Measurements from ENCODE around the gene SAMD3.
"Not testable (repeated sequence)": the region's sequence is repeated elsewhere in the genome, so short reads cannot be mapped to it uniquely, and the experiment has no call there.

Gene SAMD3

DNA sequence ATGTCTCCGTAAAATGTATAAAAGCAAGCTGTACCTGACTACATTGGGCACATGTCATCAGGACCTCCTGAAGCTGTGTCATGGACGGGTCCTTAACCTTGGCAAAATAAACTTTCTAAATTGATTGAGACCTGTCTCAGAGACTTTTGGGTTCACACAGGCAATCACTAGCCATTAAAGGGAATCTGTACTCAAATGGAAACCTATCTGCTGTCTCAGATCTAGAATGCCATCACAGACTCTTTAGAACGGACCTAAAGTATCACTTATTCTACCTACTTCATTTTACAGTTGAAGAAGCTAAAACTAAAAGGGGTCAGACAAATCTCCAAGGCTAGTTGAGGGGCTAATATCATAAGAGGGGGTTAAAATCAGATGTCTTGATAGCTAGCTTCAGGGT lies 11.1 kb downstream of the SAMD3 start:
- DNase-seq (ENCODE audit: low read depth, low spot score), result no peak

DNA sequence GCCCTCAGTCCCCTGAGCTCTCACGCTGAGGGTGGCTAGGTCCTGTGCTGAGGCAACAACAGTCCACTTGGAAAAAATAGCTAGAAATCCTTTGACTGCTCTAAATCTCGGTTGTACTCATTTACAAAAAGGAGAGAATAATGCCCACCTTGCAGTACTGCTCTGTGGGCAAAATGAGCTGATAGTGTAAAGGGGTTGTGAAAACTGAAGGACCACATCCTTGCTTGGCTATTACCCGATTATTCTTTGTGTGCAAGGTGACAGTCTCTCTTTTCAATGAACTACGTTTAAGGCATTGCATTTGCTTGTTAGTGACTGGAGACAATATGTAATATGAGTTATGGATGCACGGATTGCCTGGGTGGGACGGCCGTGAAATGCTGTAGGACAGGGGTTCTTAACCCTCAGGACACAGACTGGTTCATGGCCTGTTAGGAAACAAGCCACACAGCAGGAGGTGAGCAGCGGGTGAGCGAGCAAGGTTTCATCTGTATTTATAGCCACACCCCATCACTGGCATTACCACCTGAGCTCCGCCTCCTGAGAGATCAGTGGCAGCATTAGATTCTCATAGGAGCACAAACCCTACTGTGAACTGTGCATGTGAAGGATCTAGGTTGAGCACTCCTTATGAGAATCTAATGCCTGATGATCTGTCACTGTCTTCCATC lies 14.6 kb downstream of the SAMD3 start:
- DNase-seq (ENCODE audit: low read depth, low spot score), result no peak

DNA sequence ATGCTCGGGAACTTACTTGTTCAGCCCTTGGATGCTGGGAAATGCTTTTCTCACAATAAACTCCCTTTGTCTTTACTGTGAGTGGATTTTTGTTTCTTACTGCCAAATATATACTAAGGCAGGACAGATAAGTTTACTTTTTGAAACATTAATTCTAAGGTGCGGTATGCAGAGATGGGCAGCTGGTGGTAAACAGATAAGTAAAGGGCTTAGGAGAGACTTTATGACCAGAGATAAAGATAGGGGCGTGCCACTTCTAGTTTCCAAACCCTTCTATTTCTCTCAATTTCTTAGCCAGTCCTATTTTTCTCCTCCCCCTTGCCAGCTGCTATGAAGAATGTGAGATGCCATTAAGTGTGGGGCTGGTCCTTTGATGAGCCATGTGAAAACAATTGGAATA lies 16.3 kb downstream of the SAMD3 start:
- no peak for DNase-seq (ENCODE audit: low read depth, low spot score)

DNA sequence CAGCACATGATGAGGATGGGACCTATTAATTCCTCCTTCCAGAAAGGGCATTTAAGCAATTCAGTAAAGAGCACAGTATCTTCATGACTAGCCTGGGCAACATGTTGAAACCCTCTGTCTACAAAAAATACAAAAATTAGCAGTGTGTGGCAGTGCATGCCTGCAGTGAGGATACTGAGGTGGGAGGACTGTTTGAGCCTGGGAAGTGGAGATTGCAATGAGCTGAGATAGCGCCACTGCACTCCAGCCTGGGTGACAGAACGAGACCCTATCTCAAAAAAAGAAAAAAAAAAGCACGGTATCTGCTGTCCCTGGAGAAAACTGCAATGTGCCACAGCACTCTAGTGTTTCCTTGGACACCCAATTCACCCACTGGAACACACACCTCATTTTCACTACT lies 18.4 kb downstream of the SAMD3 start:
- DNase-seq (ENCODE audit: low read depth, low spot score), result no peak

DNA sequence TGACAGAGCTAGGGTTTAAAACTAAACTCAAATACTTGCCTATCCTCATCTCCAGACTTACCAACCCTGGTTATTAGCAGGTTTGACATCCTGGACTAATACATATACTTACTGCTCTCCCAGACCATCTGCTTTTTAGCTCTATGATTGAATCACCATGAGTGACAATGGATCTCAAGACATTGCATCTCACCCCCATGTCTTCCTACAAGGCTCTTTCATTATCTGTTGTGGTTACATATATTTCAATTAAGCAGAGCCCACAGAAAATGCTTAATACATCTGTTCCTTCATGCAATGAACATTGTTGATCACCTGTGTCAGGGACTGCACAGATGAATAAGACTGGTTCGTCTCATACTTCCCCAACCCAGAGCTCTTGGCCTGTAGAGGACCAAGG lies 19.4 kb downstream of the SAMD3 start:
- DNase-seq (ENCODE audit: low read depth, low spot score), result no peak

DNA sequence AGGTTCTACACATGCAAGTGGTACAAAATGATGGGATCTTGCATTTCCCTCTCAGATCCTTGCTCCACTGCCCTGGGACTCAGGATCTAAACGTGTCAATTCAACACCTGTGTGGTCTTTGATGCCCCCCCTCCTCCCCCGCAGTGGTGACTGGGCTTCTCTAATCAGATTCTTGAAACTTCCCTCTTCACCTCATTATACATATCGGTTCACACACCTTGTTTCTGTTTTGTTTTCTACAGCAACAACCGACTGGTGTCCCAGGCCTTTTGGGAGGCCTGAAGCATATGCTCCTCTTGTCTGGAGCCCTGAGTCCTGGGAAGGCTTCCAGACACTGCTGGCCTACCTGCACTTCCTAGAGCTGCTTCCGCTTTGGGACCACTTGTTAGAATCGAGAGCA lies 20.0 kb downstream of the SAMD3 start:
- no peak for DNase-seq (ENCODE audit: low read depth, low spot score)

DNA sequence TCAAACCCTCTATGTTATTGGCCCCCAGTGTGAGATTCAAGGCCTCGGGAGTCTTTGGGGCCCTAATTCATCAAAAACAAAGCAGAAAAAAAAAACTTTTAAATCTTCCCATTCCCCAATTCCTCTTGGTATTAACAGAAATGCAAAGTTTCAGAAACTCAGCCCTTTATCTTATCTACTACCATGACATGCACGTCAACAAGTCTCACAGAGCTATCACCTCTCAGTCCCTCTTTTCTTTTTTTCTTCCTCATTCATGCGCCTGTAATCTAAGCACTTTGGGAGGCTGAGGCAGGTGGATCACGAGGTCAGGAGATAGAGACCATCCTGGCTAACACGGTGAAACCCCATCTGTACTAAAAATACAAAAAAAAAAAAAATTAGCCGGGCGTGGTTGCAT lies 22.7 kb downstream of the SAMD3 start:
- no peak for DNase-seq (ENCODE audit: low read depth, low spot score)

DNA sequence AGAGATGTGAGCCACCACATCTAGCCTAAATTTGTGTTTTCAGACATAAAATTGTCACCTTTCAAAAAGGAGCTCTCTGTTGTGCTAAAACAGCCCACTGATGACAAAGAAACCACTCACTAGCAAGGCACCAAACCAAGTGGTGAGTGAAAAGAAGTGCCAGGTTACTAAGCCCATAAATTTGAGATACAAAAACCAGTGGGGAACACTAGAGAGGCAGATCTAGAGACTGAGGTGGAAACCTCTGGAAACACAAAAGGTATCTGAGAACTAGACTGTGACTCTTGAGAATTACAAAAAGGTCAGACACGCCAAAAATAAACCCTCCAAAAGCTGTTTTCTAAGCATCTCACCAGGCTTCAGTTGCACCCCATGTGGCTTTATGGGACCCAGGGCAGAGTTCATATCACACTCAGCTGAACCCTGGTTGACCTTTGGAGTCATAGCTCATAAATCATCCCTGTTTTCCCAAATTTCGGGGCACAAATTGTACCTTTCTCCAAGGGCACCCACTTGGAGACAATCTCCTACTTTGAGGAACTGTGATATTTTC lies 24.2 kb downstream of the SAMD3 start:
- DNase-seq (ENCODE audit: low read depth, low spot score), result no peak

DNA sequence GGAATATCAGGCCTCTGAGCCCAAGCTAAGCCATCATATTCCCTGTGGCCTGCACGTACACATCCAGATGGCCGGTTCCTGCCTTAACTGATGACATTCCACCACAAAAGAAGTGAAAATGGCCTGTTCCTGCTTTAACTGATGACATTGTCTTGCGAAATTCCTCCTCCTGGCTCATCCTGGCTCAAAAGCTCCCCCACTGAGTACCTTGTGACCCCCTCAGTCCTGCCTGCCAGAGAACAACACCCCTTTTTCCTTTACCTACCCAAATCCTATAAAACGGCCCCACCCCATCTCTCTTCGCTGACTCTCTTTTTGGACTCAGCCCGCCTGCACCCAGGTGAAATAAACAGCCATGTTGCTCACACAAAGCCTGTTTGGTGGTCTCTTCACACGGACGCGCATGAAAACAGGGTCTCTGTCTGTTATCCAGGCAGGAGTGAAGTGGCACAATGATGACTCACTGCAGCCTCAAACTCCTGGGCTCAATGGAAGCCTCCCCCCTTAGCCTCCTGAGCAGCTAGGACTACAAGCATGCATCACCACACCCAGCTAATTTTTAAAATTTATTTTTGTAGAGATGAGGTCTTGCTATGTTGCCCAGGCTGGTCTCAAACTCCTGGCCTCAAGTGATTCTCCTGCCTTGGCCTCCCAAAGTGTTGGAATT lies 24.8 kb downstream of the SAMD3 start:
- DNase-seq (ENCODE audit: low read depth, low spot score), result not testable (repeated sequence)

DNA sequence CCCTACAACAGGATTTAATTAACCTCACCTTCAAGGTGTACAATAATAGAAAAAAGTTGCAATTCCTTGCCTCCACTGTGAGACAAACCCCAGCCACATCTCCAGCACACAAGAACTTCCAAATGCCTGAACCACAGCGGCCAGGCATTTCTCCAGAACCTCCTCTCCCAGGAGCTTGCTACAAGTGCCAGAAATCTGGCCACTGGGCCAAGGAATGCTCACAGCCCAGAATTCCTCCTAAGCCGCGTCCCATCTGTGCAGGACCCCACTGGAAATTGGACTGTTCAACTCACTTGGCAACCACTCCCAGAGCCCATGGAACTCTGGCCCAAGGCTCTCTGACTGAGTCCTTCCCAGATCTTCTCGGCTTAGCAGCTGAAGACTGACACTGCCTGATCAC lies 28.3 kb downstream of the SAMD3 start:
- peak; percentile 48 for DNase-seq (ENCODE audit: low read depth, low spot score)

DNA sequence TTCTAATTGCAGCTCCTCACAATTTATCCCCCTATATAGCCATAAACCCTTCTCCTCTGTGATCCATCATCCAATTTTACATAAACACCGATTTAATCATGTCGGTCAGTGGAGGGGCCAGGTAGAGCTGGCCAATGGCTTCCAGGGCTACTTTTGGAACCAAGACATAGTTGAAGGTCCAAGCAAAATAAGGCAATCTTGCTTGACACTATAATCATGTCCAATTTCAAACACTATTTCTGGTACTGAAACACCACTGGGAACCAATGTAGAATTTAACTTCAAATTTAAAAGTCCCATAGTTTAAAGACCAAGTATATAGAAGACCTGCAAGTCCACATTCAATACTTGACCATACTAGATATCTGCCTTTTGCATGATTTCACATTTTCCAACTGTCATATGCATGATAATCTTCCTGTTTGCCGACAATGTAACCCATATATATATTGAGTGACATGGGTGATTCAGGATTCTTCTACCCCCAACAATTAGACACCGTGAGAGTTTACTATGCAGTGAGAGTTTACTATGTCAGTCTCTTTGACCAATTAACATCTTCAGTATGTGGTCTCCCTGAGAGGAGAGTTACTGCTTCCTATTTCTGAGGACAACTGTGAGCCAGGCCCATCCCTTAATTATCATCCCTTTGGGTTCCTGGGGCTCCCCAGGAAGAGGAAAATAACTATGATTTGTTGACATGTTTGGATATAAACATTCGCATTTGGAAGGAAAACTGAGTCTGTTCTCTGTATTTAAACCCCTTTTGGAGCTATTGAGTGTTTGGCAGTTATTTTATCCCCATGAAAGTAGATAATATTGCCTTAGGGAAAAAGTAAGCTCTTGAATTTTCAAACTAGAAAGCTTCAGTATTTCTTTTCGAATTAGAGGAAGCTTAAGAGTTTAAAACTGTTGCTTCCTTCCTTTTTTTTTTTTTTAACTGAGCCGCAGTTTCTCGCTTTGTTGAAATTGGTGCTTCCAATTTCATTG lies 31.8 kb downstream of the SAMD3 start:
- no peak for DNase-seq (ENCODE audit: low read depth, low spot score)

DNA sequence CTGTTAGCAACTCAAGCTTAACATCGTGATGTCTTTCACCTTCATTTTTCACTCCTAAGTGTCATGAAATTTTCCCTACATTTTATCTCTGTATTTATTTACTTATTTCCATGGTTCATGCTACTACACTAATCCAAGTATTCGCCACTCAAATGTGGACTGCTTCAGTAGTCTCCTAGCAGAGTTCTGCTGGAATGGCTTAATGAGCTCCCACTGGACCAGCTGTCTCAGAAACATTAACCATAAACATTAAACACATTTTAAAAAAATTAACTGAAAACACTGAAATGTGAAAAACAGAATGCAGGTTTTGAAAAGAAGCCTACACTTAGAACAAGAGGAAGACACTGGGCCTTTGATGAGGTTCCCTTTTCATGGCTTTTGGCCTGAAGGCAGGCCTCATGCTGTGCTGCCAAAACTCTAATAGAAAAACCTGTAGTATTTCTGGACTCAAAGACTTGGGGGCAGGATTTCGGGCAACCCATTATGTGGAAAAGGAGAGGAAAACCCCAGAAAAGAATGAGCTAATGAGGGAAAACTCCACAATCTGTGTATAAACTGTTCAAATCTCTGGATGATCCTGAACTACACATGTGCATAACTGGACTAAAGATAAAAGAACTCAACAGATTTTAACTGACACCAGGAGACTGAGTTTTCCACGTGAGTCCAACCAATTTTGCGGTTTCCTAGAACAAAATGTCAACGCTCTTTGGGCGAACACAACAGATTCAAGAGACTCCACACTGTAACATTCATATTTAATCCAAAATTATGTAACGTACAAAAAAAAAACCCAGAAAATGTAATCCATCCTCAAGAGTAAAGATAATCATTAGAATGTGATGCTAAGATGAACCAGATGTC lies 33.0 kb downstream of the SAMD3 start:
- no peak for DNase-seq (ENCODE audit: low read depth, low spot score)

DNA sequence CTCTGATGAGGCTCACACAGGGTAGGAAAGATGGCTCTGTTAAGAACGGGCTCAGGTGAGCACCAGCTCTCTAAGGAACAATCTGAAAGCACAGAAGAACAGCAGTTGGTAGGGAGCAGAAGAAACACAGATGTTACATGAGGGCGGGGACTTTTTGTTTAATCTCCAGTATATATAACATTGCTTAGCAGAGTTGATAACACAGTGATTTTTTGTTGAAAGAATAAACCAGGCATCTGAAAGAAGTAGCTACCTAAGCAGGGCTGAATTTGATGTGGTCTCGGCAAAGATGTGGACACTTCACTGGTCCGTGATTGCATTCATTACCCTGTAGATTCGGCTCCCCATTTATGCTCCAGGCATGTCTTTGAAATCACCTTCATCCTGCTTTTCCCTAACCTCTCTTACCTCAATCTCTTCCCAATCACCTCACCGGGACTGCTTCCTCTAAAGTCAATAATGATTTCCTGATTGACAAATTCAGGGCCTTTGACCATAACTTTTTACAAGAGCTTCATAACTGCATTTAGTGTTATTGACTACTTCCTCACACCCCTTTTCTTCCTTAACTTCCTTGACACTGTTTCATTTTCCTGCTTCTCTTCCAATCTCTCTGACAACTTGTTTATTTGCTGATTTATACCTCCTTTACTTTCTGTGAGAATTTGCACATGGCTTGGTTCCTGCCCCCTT lies 34.4 kb downstream of the SAMD3 start:
- no peak for DNase-seq (ENCODE audit: low read depth, low spot score)

DNA sequence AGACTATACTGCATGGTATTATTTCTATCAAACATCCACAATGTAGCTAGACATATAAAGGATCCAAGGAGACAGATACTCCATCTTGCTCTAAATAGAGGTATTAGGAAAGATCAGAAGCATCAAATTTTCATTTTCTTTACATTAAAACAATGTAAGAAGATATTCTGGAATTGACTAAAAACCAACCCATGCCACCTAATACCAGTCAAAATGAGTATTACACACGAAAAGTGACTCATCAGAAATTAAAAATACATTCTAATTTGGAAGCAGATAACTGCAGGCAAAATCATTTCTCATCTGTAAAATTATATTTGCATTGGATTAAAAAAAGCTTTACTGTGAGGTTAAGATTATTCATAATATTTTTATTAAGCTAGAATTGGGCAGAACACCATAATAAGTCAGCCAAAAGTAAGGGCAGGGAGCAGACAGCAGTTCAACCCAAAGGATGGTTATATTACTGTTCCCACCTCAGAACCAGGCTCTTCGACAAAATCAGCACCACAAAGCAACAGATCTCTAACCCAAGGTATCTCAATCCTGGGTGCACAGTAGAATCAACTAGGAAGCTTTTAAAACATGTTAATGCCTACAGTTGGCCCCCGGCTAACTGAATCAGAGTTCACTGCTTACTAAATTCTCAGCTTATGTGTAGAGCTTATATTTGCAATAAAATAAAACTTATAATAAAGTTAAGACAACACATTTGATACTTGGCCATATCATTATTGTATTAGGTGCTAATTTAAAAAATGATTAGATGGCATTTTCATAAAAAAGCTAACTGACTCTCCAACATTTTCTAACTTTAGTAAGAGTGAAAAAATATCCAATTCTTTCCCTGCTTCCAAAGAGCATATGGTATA lies 35.2 kb downstream of the SAMD3 start:
- no peak for DNase-seq (ENCODE audit: low read depth, low spot score)

DNA sequence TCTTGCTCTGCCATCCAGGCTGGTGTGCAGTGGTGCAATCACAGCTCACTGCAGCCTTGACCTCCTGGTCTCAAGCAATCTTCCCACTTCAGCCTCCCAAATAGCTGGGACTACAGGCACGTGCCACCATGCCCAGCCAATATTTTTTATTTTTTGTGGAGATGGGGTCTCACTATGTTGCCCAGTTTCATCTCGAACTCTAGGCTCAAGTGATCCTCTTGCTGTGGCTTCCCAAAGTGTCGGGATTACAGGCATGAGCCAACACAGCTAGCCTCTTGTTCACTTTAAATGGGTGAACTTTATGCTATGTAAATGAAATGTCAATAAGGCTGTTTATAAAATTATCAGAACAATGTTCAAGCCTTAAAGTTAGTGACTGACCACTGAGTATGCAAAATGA lies 37.1 kb downstream of the SAMD3 start:
- no peak for DNase-seq (ENCODE audit: low read depth, low spot score)

DNA sequence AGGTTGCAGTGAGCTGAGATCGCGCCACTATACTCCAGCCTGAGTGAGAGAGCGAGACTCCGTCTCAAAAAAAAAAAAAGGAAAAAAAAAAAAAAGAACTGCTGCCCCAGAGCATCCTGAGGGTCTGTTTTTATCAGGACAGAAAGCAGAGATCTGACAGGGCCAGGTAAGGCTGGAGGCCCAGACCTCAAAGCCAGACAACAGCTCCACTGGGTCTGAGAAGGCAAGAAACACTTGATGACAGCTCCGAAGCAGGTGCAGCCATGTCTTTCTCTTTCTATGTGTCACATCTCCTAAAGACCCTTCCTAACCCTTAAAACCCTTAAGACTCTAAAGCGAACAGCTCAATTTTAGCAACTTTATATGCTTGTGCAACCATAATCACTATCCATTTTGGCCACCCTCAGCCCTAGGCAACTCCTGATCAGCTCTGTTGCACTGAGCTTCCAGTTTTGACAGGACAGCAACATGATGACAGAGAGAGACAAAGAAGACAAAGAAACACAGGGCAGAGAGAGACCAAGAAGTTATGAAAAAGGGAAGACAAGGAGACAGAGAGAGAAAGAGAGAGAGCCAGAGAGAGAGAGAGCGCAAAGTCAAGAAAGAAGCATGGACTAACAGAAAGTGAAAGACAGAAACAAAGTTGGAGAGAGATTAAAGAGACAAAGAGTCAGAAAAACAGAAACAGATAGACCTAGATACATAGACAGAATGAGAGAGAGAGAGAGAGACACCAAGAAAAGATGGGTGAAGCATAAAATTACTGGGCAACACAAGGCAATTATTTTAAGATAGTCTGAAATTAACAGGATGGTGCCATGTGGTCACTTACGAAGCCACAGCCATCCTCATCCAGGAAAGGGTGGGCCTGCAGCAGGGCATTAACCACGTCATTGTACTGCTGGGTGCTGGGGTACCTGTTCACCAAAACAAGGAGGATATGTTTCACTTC lies 39.2 kb downstream of the SAMD3 start:
- DNase-seq (ENCODE audit: low read depth, low spot score), result no peak

DNA sequence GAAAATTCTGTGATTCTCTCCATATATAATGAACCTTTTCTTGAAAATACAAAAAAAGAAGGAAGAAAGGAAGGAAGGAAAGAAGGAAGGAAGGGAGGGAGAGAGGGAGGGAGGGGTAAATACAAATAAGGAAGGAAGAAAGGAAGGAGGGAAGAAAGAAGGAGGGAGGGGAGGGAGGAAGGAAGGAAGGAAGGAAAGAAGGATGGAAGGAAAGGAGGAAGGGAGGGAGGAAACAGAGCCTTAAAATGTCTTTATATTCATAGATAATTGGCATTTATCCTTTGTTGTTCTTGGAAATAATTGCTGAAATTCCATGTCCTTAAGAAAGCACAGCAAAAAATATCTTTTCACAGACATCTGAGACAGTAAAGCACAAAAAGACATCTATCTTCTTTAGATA lies 40.3 kb downstream of the SAMD3 start:
- DNase-seq (ENCODE audit: low read depth, low spot score), result no peak

DNA sequence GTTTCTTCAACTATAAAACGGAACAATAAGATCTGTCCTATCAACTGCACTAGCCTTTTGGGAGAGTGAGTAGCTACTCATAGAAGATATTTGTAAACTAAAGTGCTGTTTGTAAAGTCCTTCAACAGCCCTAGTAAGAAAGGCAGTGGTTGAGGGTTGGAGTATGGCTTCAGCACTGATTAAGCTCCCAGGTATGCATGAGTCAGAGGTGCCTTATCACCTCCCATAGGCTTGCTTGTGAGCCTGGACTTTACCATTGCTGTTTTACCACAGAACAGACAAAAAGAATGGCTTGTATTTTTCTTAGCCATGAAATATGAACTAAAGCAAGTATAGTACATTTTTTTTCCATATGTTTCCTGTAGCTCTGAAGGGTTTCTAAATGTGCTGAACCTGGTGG lies 44.1 kb downstream of the SAMD3 start:
- DNase-seq (ENCODE audit: low read depth, low spot score), result peak; percentile 91

All from astrocyte of the hippocampus (primary cell).